ENCODE data around the gene CHRNB1.

The CHRNB1 gene

DNA sequence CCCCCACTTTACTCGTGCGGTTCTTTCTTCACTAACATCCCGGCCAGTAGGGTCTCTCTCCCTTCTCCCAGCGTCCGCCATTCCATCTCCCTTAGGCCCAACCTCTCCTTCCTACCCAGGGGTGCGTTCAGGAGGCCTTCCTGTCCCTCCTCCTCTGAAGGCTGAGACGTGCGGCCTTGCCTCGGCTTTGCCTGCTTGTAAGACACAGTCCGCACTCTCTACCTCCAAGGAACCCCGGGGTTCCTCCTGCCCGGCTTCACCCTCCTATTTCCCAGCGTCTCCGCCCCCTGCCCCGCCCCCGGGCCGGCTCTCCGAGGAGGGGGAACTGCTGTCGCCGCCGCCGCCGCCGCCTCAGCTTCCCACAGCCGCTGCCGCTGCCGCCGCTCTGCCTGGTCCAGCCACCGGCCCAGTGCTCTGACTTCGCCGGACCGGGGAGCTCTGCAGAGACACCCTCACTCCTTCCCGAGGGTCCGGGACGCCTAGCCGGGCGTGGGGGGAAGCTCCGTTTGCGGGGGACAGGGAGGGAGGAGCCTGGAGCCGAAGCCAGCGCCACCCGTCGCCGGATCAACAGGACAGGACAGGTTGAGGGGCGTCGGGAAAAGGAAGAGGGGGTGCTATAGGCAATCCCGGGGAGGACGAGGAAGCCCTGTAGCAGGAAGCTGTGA is 6.8 kb upstream of the CHRNB1 start:
- H3K4me3 ChIP-seq (ENCODE audit: low read length, poor library complexity, severe bottlenecking), result peak overlapping the region; percentile 94
- peaks cover 13% of the 10 kb centered on the region for H4K20me1 ChIP-seq (ENCODE audit: insufficient read depth, low read length, poor library complexity, severe bottlenecking)
- peaks cover 43% of the 10 kb centered on the region; the same call in 1 of the 2 replicates for H3K79me2 ChIP-seq (ENCODE audit: insufficient read depth, low read length)
- H3K4me2 ChIP-seq (ENCODE audit: low read depth, low read length, poor library complexity, severe bottlenecking), result peak overlapping the region; percentile 85
- peak overlapping the region; percentile 45 for H3K9ac ChIP-seq (ENCODE audit: low read depth, low read length, poor library complexity, severe bottlenecking)
- no peaks in the 10 kb centered on the region; the same call in 1 of the 2 replicates for H3F3A ChIP-seq (ENCODE audit: low read depth)
- H3K27me3 ChIP-seq (ENCODE audit: insufficient read depth, low read length, poor library complexity, severe bottlenecking), result no peaks in the 10 kb centered on the region
- H3K9me3 ChIP-seq (ENCODE audit: insufficient read depth, low read depth, low read length), result no peaks in the 10 kb centered on the region
- H3K4me1 ChIP-seq (ENCODE audit: insufficient read depth, low read length, poor library complexity, severe bottlenecking), result peaks cover 27% of the 10 kb centered on the region
- no peak overlapping the region for H2AFZ ChIP-seq (ENCODE audit: low read length)
- H3K36me3 ChIP-seq (ENCODE audit: insufficient read depth, low read length), result no peaks in the 10 kb centered on the region
- no peak for TF ChIP-seq EZH2phosphoT487 (IDR thresholded peaks at IDR 0.05; ENCODE audit: borderline replicate concordance)
- TF ChIP-seq, protein P1, sequence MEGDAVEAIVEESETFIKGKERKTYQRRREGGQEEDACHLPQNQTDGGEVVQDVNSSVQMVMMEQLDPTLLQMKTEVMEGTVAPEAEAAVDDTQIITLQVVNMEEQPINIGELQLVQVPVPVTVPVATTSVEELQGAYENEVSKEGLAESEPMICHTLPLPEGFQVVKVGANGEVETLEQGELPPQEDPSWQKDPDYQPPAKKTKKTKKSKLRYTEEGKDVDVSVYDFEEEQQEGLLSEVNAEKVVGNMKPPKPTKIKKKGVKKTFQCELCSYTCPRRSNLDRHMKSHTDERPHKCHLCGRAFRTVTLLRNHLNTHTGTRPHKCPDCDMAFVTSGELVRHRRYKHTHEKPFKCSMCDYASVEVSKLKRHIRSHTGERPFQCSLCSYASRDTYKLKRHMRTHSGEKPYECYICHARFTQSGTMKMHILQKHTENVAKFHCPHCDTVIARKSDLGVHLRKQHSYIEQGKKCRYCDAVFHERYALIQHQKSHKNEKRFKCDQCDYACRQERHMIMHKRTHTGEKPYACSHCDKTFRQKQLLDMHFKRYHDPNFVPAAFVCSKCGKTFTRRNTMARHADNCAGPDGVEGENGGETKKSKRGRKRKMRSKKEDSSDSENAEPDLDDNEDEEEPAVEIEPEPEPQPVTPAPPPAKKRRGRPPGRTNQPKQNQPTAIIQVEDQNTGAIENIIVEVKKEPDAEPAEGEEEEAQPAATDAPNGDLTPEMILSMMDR (conservative IDR thresholded peaks at IDR 0.05; ENCODE audit: low read length), result no peak
- H3K9me2 ChIP-seq (replicated peaks; ENCODE audit: low read depth, low read length), result no peaks in the 10 kb centered on the region

- H3K4me1 ChIP-seq (ENCODE audit: insufficient read depth, low read length, poor library complexity, severe bottlenecking), result peaks cover 27% of the 10 kb centered on the region
- no peaks in the 10 kb centered on the region for H3K9me3 ChIP-seq (ENCODE audit: insufficient read depth, low read depth, low read length)
- no peaks in the 10 kb centered on the region; the same call in 1 of the 2 replicates for H3F3A ChIP-seq (ENCODE audit: low read depth)
- H2AFZ ChIP-seq (ENCODE audit: low read length), result no peak overlapping the region
- TF ChIP-seq EZH2phosphoT487 (IDR thresholded peaks at IDR 0.05; ENCODE audit: borderline replicate concordance), result no peak
- TF ChIP-seq, protein P1 (conservative IDR thresholded peaks at IDR 0.05; ENCODE audit: low read length), result no peak
- no peaks in the 10 kb centered on the region for H3K27me3 ChIP-seq (ENCODE audit: insufficient read depth, low read length, poor library complexity, severe bottlenecking)
- peak overlapping the region; percentile 94 for H3K4me3 ChIP-seq (ENCODE audit: low read length, poor library complexity, severe bottlenecking)
- H3K9ac ChIP-seq (ENCODE audit: low read depth, low read length, poor library complexity, severe bottlenecking), result peak overlapping the region; percentile 45
- H3K9me2 ChIP-seq (replicated peaks; ENCODE audit: low read depth, low read length), result no peaks in the 10 kb centered on the region
- H3K79me2 ChIP-seq (ENCODE audit: insufficient read depth, low read length), result peaks cover 43% of the 10 kb centered on the region; the same call in 1 of the 2 replicates
- H3K4me2 ChIP-seq (ENCODE audit: low read depth, low read length, poor library complexity, severe bottlenecking), result peak overlapping the region; percentile 85
- H4K20me1 ChIP-seq (ENCODE audit: insufficient read depth, low read length, poor library complexity, severe bottlenecking), result peaks cover 13% of the 10 kb centered on the region
- no peaks in the 10 kb centered on the region for H3K36me3 ChIP-seq (ENCODE audit: insufficient read depth, low read length)
Observed at GRCh38 chr17:7438656-7439460, 6.0 kb upstream of the CHRNB1 start.

DNA sequence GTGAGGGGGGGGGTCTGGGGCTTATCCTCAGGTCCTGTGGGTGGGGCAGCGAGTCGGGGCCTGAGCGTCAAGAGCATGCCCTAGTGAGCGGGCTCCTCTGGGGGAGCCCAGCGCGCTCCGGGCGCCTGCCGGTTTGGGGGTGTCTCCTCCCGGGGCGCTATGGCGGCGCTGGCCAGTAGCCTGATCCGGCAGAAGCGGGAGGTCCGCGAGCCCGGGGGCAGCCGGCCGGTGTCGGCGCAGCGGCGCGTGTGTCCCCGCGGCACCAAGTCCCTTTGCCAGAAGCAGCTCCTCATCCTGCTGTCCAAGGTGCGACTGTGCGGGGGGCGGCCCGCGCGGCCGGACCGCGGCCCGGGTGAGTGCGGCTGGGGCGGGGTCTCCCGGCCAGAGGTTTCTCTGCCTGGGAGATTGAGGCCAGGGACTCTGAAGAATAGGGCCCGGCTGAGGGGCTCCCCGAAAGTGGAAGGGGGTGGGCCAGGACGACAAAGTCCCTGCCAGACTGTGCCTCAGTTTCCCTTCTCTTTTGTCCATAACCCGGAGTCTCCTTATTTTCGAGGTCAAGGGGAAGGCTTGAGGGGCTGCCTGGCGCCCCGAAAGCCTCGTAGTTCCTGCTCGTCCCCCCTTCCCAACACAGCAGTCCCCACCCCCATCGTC is 5.3 kb upstream of the CHRNB1 start, which contains the start of gene FGF11:
Gene FGF11, plus strand, starts transcription at position 51 of the 651 bp plus-strand sequence. Its CDS starts 109 bp downstream, at position 160.
- H3K4me1 ChIP-seq (ENCODE audit: insufficient read depth, low read length, poor library complexity, severe bottlenecking), result peaks cover 30% of the 10 kb centered on the region
- H4K20me1 ChIP-seq (ENCODE audit: insufficient read depth, low read length, poor library complexity, severe bottlenecking), result peaks cover 13% of the 10 kb centered on the region
- no peaks in the 10 kb centered on the region for H3K9me2 ChIP-seq (replicated peaks; ENCODE audit: low read depth, low read length)
- H3K4me3 ChIP-seq (ENCODE audit: low read length, poor library complexity, severe bottlenecking), result peak within 1 kb of the TSS; percentile 94
- no peaks in the 10 kb centered on the region for H3K36me3 ChIP-seq (ENCODE audit: insufficient read depth, low read length)
- peak within 1 kb of the TSS; percentile 85 for H3K4me2 ChIP-seq (ENCODE audit: low read depth, low read length, poor library complexity, severe bottlenecking)
- TF ChIP-seq, protein P1 (conservative IDR thresholded peaks at IDR 0.05; ENCODE audit: low read length), result no peak
- TF ChIP-seq EZH2phosphoT487 (IDR thresholded peaks at IDR 0.05; ENCODE audit: borderline replicate concordance), result no peak
- H3K27me3 ChIP-seq (ENCODE audit: insufficient read depth, low read length, poor library complexity, severe bottlenecking), result no peaks in the 10 kb centered on the region
- no peaks in the 10 kb centered on the region; the same call in 1 of the 2 replicates for H3F3A ChIP-seq (ENCODE audit: low read depth)
- H2AFZ ChIP-seq (ENCODE audit: low read length), result peak within 1 kb of the TSS; percentile 71
- H3K79me2 ChIP-seq (ENCODE audit: insufficient read depth, low read length), result peaks cover 43% of the 10 kb centered on the region; the same call in 1 of the 2 replicates
- H3K9me3 ChIP-seq (ENCODE audit: insufficient read depth, low read depth, low read length), result no peaks in the 10 kb centered on the region
- H3K9ac ChIP-seq (ENCODE audit: low read depth, low read length, poor library complexity, severe bottlenecking), result peak within 1 kb of the TSS; percentile 90
